Daoy (cell line): ENCODE measurements around the gene LYRM9. TPM values are rescaled to one million over a fixed set of nuclear protein-coding genes. Genes with fewer than 3 reads are reported as not detected.
"Not testable (repeated sequence)": the region's sequence is repeated elsewhere in the genome, so short reads cannot be mapped to it uniquely, and the experiment has no call there.

Experiments
- DNase-seq: peaks from one replicate; pipeline ENCODE4 v3.0.0-alpha.2; 2015; ENCODE audit warnings: low read depth
- total RNA-seq: library from RNA; depleted of rRNA; stranded (reverse); fragments of >200 nt; shearing (Covaris generic); gene quantifications from 2 replicates; pipeline ENCODE4 v1.2.3, GENCODE V29; 2014; rRNA removed

LYRM9 gene
- total RNA-seq, 1 experiment from 2014 or later, result 1.8 TPM

DNA sequence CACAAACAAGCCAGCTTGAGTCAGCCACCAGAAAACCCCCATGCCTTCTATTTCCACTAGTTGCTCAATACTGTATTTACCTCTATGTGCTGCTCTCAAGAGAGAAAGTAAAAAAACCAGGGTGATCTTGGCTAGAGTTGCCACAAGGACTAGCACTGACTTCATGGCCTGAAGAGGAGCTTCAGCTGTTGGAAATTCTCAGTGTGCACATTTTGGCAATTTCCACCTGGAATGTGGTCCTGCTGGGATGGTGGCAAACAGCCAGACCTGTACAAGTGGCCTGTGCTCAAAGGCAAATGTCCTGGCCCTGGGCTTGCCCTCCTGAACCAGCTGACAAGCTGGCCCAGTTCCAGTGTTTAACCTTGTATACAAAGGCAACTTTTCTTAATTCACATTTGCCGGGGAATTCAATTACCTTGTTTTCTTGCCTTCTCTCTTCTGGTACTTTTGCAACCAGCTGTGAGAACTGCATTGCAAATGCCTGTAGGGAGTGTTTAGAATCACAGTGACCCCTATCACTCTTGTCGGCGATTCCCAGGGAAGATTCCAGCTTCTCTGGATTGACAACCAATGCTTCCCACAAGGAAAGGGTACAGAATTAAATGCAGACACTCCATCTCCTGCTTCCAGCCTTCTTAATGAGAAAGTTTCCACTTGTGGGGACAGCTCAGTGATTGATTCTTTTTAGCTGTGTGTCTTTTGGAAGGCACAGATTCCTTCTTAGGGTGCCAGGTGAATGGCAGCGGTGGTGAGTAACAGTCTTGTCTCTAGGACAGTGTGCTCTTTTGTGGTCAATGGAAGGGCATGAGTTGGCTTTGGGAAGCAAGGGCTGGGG, 53.4 kb downstream of the LYRM9 start:
- DNase-seq, result not testable (repeated sequence)

DNA sequence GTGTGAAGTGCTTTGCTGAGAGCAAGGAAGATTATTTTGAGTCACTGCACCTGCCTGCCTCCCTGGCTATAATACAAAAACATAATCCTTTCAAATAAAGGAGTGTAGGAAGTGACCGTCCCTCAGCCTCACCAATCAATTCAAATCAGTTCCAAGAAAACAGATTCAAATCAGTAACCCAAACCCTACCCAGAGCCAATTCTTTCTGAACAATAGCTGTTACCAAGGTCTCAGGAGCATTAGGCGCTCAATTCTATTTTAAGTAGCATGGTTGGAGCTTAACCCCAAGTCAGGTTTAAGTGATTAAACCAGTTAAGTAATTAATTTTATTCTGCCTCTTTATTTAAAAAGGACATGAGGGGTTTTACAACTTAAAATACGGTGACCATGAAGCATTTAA, 54.6 kb downstream of the LYRM9 start:
- DNase-seq, result not testable (repeated sequence)

DNA sequence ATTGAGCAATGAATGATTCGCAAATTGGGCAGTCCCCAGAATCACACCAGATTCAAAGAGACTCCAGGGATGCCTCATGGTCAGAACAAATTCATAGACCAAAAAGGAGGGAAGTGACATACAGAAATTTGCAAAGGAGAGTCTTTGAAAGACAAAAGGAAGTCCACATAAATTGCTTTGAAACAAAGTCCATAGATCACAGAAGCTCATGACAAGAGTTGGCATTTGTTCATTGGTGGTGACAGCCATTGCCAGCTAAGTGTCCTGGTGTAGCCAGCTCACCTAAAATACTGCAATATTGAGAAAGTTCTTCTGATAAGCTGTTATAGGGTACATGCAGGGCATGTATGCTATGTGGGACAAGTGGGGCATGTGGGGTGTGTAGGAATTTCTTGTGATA, 55.4 kb downstream of the LYRM9 start:
- not testable (repeated sequence) for DNase-seq

DNA sequence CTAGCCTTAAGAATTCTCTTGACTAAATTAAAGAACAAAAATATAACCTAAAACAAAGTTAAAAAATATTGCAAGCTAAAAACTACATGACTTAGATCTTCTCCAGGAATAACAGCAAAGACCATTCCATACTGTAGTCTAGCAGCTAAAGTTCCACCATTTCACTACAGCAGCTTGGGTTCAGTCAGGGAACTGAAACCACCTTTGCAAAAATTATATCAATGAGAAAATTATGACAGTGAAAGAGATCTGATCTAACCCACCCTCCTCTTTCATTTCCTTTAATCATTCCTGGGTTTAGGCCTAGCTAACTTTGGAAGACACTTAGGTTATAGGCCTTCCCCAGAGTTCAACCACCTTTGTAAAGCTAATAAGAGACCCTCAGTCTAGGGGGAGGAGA, 56.5 kb downstream of the LYRM9 start:
- no peak for DNase-seq

DNA sequence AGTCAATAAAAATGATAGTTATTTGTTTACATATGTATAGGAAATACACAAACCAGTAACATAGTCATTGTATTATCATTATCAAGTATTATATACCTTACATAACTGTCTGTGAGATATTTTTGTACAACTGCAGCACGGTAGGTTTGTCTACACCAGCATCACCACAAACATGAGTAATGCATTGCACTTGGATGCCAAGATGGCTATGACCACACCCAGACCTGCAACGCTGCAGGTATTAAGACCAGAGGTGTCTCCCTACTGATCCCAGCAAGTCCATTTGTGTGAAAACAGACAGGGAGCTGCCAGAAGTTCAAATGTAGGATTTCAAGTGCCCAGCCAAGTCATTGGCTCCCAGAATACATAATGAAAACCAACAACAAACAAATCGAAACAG, 58.6 kb downstream of the LYRM9 start:
- no peak for DNase-seq

DNA sequence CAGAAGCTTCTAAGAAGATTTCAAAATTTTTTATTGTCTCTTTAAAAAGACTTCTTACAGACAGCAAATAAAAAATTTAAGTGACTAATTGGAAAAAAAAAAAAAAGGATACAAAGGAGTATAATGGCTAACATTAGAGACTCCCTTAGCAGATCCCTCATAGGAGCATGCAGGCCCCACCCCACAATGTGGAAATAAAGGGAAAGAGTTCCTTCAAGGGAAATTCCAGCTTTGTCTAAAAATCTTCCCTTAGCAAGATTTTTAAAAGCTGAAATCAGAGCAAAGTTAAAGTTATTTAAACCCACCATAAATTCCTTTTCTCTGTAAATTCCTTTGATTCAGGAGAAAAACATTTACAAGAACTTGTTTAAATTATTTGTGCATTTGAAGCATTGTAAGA, 60.3 kb downstream of the LYRM9 start:
- no peak for DNase-seq

DNA sequence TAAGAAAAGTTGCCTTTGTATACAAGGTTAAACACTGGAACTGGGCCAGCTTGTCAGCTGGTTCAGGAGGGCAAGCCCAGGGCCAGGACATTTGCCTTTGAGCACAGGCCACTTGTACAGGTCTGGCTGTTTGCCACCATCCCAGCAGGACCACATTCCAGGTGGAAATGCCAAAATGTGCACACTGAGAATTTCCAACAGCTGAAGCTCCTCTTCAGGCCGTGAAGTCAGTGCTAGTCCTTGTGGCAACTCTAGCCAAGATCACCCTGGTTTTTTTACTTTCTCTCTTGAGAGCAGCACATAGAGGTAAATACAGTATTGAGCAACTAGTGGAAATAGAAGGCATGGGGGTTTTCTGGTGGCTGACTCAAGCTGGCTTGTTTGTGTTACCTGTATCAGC, 63.3 kb downstream of the LYRM9 start:
- DNase-seq, result not testable (repeated sequence)

DNA sequence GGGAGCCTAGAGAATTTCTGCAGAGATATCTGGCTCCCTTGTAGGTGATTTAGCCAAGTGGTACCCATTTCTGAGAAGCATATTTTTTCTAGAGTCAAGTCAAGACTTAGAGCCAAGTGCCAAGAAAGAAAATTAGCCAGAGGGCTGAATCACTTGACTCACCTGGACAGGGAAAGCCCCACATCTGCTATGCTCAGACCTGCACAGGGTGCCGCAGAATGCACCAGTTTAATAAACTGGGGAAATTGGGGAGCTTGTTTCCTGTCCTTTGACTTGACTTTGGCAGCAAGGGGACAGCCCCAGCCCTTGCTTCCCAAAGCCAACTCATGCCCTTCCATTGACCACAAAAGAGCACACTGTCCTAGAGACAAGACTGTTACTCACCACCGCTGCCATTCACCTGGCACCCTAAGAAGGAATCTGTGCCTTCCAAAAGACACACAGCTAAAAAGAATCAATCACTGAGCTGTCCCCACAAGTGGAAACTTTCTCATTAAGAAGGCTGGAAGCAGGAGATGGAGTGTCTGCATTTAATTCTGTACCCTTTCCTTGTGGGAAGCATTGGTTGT, 63.9 kb downstream of the LYRM9 start:
- DNase-seq, result not testable (repeated sequence)

Other genes with a start within 250 kb of the LYRM9 start
- gene NOS2, start 92.8 kb downstream of the LYRM9 start, total RNA-seq, result 0.54 and 0.74 TPM in 2 replicates
- 15.8 and 20.4 TPM in 2 replicates for gene NLK, start 149.3 kb upstream of the LYRM9 start, total RNA-seq